ENCODE data around the gene LBHD2. TPM values are rescaled to one million over a fixed set of nuclear protein-coding genes. Genes with fewer than 3 reads are reported as not detected.

Gene LBHD2
- total RNA-seq, 1 donor from 2014 or later = not detected

DNA sequence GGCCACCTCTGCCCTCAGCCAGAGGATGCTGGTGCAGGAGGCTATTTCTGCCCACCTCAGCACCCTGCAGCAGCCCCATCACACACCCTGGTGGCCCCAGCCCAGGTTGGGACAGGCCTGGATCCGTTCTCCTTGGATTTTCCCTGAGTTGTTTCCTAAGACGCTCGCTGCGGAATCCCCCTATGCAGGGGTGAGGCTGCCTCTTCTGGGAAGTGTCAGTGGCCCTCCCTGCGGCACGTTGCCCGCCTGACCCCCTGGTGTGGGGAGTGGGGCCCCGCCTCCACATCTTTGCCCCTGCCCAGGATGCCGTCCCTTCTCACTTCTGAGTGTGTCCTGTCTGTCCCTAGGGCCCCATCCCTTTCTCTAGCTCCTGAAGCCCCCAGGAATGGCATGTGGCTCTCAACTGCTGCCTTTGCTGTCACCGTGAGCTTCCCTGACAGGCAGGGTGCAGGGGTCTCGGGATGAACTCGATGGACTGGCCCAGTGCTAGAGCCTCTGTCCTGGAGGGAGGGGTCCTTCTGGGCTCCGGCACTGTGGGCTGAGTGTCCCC, 9.9 kb downstream of the LBHD2 start:
- peaks cover 3% of the 10 kb centered on the region for H3K4me1 Mint-ChIP-seq
- Histone ChIP-seq H4K20me1 (ENCODE audit: low read depth) (no peaks in the 10 kb centered on the region), H3K27me3 (peaks cover 25% of the 10 kb centered on the region), H3K4me1 (peaks cover 1% of the 10 kb centered on the region), H3K4me2 (no peak overlapping the region), H3K4me3 (no peak overlapping the region), H3F3A (ENCODE audit: low read depth) (peaks cover 4% of the 10 kb centered on the region), H2AFZ (replicated peaks) (no peak overlapping the region), H3K9ac (no peak overlapping the region), H3K27ac (no peak overlapping the region), H3K79me2 (ENCODE audit: low read depth) (no peaks in the 10 kb centered on the region), H3K36me3 (no peaks in the 10 kb centered on the region), H3K9me3 (ENCODE audit: low read depth) (no peaks in the 10 kb centered on the region)
- H3K27ac Mint-ChIP-seq = no peak overlapping the region
- TF ChIP-seq EZH2phosphoT487 (IDR thresholded peaks at IDR 0.05) (no peak), EZH2 (IDR thresholded peaks at IDR 0.05) (no peak)
- TF ChIP-seq, protein P1, sequence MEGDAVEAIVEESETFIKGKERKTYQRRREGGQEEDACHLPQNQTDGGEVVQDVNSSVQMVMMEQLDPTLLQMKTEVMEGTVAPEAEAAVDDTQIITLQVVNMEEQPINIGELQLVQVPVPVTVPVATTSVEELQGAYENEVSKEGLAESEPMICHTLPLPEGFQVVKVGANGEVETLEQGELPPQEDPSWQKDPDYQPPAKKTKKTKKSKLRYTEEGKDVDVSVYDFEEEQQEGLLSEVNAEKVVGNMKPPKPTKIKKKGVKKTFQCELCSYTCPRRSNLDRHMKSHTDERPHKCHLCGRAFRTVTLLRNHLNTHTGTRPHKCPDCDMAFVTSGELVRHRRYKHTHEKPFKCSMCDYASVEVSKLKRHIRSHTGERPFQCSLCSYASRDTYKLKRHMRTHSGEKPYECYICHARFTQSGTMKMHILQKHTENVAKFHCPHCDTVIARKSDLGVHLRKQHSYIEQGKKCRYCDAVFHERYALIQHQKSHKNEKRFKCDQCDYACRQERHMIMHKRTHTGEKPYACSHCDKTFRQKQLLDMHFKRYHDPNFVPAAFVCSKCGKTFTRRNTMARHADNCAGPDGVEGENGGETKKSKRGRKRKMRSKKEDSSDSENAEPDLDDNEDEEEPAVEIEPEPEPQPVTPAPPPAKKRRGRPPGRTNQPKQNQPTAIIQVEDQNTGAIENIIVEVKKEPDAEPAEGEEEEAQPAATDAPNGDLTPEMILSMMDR (IDR thresholded peaks at IDR 0.05) = no peak
- DNase-seq (ENCODE audit: low spot score) = no peak
- no peak overlapping the region for H3K4me3 Mint-ChIP-seq
- no peaks in the 10 kb centered on the region for H3K9me3 Mint-ChIP-seq
- peaks cover 7% of the 10 kb centered on the region for H3K27me3 Mint-ChIP-seq (ENCODE audit: insufficient read depth, low read depth)
- no peaks in the 10 kb centered on the region for H3K36me3 Mint-ChIP-seq

DNA sequence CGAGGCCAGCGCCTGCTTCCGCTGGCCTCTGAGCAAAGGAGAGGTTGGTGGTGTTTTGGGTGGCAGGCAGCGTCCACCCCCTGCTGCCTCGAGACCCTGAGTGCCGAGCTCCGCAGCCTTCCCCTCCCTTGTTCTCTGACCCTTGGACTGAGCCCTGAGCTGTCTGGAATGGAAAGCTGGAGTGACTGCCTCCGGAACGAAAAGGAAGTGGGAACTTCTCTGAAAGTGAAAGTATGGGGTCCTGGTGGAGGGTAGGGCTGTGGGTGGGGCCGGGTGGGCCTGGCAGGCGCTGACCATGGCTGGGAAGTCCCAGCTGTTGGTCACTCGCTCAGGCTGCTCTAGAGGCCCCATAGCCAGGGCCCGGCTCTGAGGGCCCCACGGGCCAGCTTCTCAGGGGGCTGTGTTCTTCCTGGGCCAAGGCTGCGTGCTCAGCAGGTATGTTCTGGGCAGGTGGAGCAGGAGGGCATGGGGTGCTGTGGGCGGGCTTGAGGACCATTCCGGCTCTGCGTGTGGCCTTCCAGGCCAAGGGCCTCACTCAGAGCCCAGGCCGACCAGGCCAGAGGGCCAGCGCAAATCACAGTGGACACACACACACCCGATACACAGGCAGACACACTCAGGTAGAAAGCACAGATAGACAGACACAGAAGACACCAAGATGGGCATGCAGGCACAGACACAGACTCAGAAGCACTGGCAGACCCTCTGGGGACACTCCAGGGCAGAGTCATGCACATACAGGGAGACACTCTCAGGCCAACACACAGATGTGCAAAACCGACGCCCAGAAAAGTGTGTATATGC, 10.6 kb downstream of the LBHD2 start, which contains the start of gene EXOC3L4:
TSS of gene EXOC3L4 (plus strand) at position 320 of the 804 bp plus-strand sequence. CDS start 5,495 bp downstream, outside the sequence.
- no peaks in the 10 kb centered on the region for H3K36me3 ChIP-seq
- no peak within 1 kb of the TSS for H3K4me3 Mint-ChIP-seq
- peak within 1 kb of the TSS; percentile 57 for H3K27ac Mint-ChIP-seq
- no peaks in the 10 kb centered on the region for H3K36me3 Mint-ChIP-seq
- peaks cover 3% of the 10 kb centered on the region for H3K4me1 Mint-ChIP-seq
- DNase-seq (ENCODE audit: low spot score) = no peak
- H3K9me3 ChIP-seq (ENCODE audit: low read depth) = no peaks in the 10 kb centered on the region
- no peaks in the 10 kb centered on the region for H3K79me2 ChIP-seq (ENCODE audit: low read depth)
- H3K27me3 ChIP-seq = peaks cover 25% of the 10 kb centered on the region
- no peaks in the 10 kb centered on the region for H4K20me1 ChIP-seq (ENCODE audit: low read depth)
- H3K9me3 Mint-ChIP-seq = no peaks in the 10 kb centered on the region
- H3F3A ChIP-seq (ENCODE audit: low read depth) = peaks cover 4% of the 10 kb centered on the region
- no peak within 1 kb of the TSS for H3K27ac ChIP-seq
- H3K4me1 ChIP-seq = peaks cover 7% of the 10 kb centered on the region
- peaks cover 7% of the 10 kb centered on the region for H3K27me3 Mint-ChIP-seq (ENCODE audit: insufficient read depth, low read depth)
- no peak for TF ChIP-seq EZH2phosphoT487 (IDR thresholded peaks at IDR 0.05)
- TF ChIP-seq EZH2 (IDR thresholded peaks at IDR 0.05) = no peak
- TF ChIP-seq, protein P1 (IDR thresholded peaks at IDR 0.05) = no peak
- H3K9ac ChIP-seq = no peak within 1 kb of the TSS
- no peak within 1 kb of the TSS for H3K4me3 ChIP-seq
- H3K4me2 ChIP-seq = no peak within 1 kb of the TSS
- H2AFZ ChIP-seq (replicated peaks) = no peak within 1 kb of the TSS

DNA sequence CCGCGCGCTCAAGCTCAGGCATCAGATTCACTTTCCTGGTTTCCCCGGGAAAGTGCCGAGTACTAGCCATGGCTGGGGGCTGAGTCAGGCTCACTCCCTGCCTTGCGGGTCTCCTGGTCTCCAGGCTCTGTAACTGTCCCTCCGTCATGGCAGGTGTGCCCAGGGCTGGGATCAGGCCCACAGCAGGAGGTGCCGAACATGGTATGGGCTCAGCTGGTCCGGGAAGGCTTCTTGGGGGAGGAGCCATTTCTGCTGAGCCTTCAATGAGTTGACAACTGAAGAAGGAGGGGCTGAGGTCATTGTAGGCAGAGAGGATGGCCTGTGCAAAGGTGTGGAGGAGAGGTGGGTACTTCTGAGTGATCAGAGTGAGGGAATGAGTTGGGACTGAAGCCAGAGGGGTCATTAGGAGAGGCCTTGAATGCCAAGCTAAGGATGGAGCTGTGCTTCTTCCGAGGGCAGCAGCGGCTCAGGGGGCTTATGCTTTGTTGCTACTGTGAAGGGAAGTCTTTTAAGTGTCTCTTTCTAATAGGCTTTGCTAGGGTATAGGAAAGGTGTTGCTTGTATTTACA, 11.3 kb downstream of the LBHD2 start:
- H3K36me3 Mint-ChIP-seq = no peaks in the 10 kb centered on the region
- Histone ChIP-seq H3K79me2 (ENCODE audit: low read depth) (no peaks in the 10 kb centered on the region), H2AFZ (replicated peaks) (no peak overlapping the region), H3K4me3 (no peak overlapping the region), H3K36me3 (no peaks in the 10 kb centered on the region), H3K9me3 (ENCODE audit: low read depth) (no peaks in the 10 kb centered on the region), H3K4me1 (peaks cover 10% of the 10 kb centered on the region), H3F3A (ENCODE audit: low read depth) (peaks cover 4% of the 10 kb centered on the region), H3K9ac (no peak overlapping the region), H3K27ac (no peak overlapping the region), H4K20me1 (ENCODE audit: low read depth) (no peaks in the 10 kb centered on the region), H3K4me2 (no peak overlapping the region), H3K27me3 (peaks cover 19% of the 10 kb centered on the region)
- H3K4me1 Mint-ChIP-seq = peaks cover 4% of the 10 kb centered on the region
- H3K27ac Mint-ChIP-seq = peak overlapping the region; percentile 57
- no peaks in the 10 kb centered on the region for H3K9me3 Mint-ChIP-seq
- TF ChIP-seq EZH2 (IDR thresholded peaks at IDR 0.05) = no peak
- TF ChIP-seq EZH2phosphoT487 (IDR thresholded peaks at IDR 0.05) = no peak
- TF ChIP-seq, protein P1 (IDR thresholded peaks at IDR 0.05) = no peak
- no peak overlapping the region for H3K4me3 Mint-ChIP-seq
- no peak for DNase-seq (ENCODE audit: low spot score)
- peaks cover 7% of the 10 kb centered on the region for H3K27me3 Mint-ChIP-seq (ENCODE audit: insufficient read depth, low read depth)

Data from neural progenitor cell (in vitro differentiated cells).